ENCODE results near the gene GLRB. TPM values are rescaled to one million over a fixed set of nuclear protein-coding genes. Genes with fewer than 3 reads are reported as not detected.
"Not testable (repeated sequence)": the region's sequence is repeated elsewhere in the genome, so short reads cannot be mapped to it uniquely, and the experiment has no call there.

Gene GLRB
- total RNA-seq (2014; rRNA removed): 9.5 and 13.3 TPM in 2 replicates
- 5.2 TPM for polyA plus RNA-seq (2012)

- DNase-seq (ENCODE audit: low read depth): peak; percentile 27
Observed at GRCh38 chr4:157075811-157076577, at the start of gene GLRB. Gene GLRB, plus strand, starts transcription at chr4:157076150. Its CDS starts 1,875 bp downstream, at chr4:157078025.

DNA sequence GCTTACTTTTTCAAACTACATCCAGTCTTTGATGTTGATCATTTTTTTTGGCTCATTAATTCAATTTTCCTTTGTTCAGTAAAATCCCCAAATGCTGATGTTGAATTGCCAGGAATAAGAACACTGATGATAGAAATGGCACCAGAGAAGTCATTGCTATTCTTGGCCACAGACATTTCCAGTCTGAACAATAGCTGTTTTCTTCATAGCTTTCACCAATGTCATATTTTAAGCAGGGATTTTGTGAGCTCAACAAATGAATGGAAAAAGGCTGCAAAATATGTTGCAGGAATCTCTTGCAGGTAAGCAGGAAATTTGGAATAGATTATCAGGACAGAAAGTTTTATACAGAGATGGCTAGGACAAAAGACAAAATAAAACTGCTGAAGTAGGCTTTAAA lies 40.5 kb upstream of the GLRB start:
- DNase-seq (ENCODE audit: low read depth): no peak

DNA sequence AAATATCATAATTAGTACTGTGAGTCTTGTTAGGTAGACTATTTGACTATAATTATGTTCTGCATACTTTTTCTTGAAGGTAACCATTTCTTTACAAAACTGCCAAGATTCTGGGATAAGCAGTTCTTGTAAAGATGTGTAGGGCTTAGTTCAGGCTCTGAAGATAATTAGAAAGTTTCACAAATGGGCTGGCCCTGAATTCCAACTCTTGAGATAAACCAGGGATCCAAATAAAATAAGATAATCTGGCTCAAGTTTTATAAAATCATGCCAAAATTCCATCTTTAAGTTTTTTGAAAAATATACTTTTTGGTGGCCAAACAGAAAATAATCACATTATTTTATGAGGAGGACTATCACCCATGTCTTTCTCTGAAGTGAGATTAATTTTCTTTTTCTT lies 35.5 kb upstream of the GLRB start:
- DNase-seq (ENCODE audit: low read depth): no peak

DNA sequence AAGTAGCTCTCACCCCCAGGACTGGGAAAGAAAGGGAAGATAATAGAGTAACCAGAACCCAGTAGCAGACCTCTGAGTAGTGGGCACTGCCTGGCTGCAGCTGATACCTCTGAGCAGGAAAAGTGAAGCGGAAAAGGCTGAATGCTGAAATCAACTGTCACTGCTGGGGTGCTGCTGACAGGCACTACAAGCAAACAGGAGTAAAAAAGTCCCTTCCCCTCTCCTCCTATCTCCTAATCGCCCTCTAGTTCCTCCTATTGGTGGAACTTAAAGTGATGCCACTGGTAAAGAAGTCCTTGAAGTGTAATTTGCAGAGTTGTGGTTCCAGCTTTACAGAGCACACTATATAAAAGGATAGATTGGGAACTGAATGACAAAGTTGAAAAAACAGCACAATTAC lies 32.8 kb upstream of the GLRB start:
- DNase-seq (ENCODE audit: low read depth): peak; percentile 73

GRCh38 chr4:157045507-157046127 lies 30.3 kb upstream of the GLRB start:
- DNase-seq (ENCODE audit: low read depth): peak; percentile 85

DNA sequence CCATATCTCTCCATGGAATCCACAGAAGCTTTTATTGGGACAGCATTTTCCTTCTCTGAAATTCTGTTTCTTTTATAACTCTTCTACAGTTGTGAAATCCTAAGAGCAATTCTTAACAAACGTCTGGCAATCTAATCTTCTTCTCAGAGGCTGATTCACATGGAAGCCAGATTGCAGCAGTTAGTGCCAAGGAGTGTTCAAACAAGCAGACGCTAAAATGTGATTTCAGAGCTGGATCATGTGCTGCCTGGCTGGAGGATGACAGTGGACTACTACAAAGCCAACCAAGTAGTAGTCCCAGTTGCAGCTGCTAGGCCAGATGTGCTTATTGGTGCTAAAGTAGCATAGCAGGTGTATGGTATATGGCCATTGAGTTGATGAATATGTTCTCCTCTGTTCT lies 27.7 kb upstream of the GLRB start:
- DNase-seq (ENCODE audit: low read depth): peak; percentile 48

GRCh38 chr4:157050561-157050960 lies 25.4 kb upstream of the GLRB start:
- DNase-seq (ENCODE audit: low read depth): no peak

DNA sequence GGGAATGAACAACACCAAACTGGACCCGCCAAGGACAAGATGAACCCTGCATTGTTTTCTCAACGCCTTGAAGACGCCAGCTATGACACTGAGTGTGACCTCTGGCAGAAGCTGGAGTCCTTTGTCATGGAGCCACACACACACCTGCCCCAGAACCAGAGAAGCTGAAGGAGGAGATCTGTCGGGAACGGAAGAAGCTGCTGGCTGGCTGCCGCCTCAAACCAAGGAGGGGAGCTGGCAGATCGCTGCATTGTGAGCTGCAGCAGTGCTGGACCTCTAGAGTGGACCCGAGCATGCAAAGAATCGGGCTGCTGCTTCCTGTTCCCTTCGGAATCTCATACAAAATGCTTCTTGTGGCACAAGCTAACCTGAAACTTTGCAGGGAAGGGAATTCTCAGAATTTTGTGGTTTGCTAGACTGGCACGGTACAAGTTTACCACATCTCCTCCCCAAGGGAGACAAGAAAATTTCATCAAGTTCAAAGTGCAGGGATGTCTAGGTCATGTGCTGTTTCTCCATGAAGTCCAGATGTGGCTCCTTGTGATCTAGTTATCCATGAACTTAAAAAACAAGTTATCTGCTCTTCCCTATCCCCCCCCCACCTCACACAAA lies 23.4 kb upstream of the GLRB start:
- peak; percentile 72 for DNase-seq (ENCODE audit: low read depth)

DNA sequence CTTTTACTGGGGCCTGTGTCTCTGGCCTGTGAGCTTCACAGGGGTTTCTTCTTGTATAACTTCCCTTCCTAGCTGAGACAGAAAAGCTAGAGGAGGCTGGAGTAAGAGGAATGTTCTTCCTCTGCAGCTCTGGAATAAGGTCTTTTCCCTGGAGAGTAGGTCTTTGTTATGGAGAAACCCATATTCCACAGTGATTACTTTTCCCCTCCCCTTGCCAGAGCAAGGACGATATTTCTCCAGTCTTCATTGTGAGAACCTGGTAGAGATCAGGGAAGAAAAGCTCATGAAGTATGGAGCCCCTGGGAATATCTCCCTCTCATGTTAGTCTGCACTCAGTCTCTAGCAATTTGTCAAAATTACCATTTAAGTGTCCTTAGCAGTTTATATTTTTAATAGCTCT lies 18.7 kb upstream of the GLRB start:
- DNase-seq (ENCODE audit: low read depth): no peak

DNA sequence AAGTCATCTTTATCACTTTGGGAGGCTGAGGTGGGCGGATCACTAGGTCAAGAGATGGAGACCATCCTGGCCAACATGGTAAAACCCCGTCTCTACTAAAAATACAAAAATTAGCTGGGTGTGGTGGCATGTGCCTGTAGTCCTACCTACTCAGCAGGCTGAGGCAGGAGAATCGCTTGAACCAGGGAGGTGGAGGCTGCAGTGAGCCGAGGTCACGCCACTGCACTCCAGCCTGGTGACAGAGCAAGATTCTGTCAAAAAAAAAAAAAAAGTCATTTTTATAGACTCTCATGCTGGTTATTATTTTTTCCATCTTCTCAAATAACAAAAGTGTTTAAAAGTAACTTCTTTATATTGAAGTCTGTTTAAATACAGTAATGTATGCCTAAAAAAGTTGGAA lies 17.1 kb upstream of the GLRB start:
- not testable (repeated sequence) for DNase-seq (ENCODE audit: low read depth)

GRCh38 chr4:157072002-157072401 lies 3.9 kb upstream of the GLRB start:
- peak; percentile 29 for DNase-seq (ENCODE audit: low read depth)

GRCh38 chr4:157075401-157075800 lies 549 bp upstream of the GLRB start:
- DNase-seq (ENCODE audit: low read depth): no peak

DNA sequence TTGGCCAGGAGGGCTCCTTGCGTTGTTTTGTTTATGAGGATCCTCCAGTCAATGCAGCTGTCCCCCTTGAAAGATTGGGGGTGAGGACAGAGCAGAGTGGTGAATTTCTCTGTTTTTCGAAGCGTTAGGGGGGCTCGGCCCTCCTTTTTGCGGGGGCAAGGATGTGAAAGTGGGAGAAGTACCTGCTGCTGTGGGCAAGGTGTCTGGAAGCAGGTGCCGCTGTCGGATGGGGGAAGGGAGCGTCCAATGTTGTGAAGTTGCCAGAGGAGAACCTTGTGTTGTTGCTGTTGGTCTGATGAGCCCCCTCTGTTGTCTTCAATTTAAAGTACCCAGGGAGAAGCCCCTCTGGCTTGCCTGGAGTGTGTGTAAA lies 613 bp downstream of the GLRB start:
- DNase-seq (ENCODE audit: low read depth): no peak

DNA sequence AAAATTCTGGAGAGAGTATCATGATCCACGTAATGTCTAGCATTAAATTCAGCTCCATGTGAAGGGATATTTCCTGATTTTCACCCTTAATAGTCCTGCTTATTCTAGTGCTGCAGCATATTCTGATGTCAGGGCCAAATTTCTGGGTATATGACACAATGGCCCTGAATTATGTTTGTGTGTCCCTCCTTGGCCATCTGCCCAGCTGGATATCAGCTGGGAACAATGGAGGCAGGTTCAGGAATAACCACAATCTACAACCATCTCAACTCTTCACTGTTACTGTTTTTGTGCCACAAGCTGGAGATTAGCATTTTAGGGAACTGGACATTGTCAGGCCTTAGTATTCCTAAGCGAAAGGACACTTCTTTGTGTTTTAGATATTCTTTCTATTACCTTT lies 3.5 kb downstream of the GLRB start:
- no peak for DNase-seq (ENCODE audit: low read depth)

DNA sequence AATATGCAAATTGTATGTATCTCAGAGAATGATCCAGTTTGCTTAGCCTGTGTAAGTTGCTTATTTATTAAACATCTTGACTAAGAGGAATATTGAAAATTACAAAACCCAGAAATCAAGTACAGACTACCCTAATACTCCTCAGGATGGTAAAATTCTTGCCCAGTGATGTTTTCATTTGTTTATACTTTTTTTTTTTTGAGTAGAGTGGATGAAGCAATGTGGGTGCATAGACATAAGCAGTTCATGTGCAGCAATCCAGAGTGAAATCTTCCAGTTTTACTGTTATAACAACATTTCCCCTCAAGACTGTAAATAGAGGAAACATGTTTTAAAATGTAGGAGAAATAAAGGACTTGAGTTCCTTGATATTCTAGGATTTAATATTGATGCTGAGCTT lies 4.7 kb downstream of the GLRB start:
- no peak for DNase-seq (ENCODE audit: low read depth)

GRCh38 chr4:157095716-157096115 lies 19.8 kb downstream of the GLRB start:
- no peak for DNase-seq (ENCODE audit: low read depth)

GRCh38 chr4:157096439-157096838 lies 20.5 kb downstream of the GLRB start:
- DNase-seq (ENCODE audit: low read depth): no peak

GRCh38 chr4:157099506-157099905 lies 23.6 kb downstream of the GLRB start:
- DNase-seq (ENCODE audit: low read depth): no peak

DNA sequence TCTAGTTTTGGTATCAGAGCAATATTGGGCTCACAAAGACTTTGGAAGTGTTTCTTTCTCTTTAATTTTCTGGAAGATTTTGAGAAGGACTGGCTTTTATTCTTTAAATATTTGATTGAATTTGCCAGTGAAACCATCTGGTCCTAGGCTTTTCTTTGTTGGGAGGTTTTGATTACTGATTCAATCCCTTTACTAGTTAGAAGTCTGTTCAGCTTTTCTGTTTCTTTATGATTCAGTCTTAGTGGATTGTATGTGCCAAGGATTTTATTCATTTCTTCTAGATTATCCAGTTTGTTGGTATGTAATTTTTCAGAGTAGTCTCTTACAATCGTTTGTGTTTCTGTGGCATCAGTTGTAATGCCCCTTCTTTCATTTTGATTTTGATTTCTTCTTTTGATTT lies 28.6 kb downstream of the GLRB start:
- no peak for DNase-seq (ENCODE audit: low read depth)

DNA sequence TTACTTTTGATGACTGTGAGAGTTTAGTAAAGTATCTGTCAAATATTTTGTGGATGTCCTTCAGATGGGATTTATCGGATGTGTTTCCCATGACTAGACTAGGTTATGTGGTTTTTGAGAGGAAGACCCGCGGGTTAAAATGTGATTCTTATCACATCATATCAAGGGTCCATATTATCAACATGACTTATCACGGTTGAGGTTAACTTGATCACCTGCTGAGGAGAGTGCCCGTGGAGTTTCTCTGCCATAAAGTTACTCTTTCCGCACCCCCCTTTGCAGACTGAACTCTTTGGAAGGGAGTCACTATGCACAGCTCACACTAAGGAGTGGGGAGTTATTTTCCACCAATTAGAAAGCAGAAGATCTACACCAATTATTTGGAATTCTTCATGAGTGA lies 38.7 kb downstream of the GLRB start:
- no peak for DNase-seq (ENCODE audit: low read depth)

DNA sequence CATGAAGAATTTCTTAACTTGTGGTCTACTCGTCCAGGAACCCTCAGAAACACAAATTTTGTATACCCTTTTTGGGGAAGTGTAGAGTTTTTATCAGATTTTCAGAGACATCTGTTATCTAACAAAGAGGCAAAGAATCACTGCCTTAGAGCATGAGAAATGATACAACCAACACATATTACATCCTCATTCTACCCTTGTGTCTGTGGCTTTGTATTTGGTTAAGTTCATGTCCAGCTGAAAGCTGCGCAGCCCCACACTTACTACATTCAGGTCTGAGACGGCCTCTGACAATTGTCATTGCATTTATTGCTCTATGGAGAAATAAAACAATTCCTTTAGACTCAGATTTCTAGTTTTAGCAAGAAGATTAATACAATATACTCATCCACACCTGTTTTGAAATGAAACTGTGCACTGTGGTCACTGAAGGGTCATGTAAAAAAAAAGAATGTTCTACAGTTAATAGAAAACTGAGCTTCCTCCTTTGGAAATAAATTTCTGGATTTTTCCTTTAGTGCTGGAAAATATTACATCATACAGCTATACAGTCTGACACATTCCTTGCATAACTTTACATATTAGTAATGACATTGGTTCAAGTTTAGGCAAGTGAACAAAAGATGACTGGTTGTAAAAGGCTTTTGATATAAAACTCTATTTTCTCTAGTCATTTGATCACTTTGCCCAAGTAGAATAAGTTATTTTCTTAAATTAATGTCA lies 39.8 kb downstream of the GLRB start:
- peak; percentile 76 for DNase-seq (ENCODE audit: low read depth)

DNA sequence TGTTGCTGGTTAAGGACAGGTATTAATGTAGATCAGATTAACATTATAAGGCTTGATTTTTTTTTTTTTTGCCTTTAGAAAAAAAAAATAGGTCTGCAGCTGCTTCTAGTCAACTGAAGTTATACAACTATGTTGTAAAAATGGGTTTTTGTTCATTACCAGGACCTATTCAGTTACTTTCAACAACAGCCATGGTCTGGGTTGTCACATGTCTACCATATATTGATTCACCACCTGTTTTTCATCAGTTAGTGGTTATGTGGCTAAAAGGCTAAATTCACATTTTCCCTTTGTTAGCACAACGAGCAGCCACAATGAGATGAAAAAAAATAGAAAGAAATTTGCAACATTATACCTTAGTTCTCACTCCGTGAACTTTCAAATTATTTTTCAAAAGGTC lies 45.5 kb downstream of the GLRB start:
- peak; percentile 77 for DNase-seq (ENCODE audit: low read depth)
